ENCODE data around the gene BTN2A1.
"Not testable (repeated sequence)": the region's sequence is repeated elsewhere in the genome, so short reads cannot be mapped to it uniquely, and the experiment has no call there.

BTN2A1 gene

DNA sequence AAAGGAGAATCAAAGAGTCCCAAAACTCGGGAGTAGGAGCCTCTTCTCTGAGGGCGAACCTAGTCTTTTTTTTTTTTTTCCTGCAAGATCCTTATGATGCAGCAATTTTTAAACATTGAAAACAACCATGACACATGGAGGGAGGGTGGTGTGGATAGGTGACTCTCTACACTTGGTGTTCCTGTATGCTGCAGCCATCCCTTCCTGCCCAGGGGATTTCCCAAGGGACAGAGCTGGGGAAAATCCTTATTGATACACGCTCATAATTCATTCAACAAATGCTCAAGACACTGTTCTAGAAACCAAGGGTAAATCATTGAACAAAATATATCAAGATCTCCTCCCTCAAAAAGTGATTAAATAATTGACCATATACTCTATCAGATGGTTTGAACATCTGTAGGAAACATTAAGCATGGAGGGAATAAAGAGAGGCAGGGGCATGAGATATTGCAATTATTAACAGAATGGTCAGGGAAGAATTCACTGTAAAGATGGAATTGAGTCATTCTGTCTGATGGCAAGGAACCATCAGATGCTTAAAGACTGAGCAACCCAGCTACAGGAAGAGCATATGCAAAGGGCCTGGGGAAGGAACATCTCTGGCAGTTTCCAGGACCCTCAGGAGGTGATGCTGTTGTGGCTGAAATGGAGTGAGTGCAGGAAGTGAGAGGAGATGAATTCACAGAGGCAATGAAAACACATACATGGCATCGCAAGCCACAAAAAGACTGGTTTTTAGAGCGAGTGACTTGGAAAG, 30.9 kb upstream of the BTN2A1 start:
- TF ChIP-seq, protein P1, sequence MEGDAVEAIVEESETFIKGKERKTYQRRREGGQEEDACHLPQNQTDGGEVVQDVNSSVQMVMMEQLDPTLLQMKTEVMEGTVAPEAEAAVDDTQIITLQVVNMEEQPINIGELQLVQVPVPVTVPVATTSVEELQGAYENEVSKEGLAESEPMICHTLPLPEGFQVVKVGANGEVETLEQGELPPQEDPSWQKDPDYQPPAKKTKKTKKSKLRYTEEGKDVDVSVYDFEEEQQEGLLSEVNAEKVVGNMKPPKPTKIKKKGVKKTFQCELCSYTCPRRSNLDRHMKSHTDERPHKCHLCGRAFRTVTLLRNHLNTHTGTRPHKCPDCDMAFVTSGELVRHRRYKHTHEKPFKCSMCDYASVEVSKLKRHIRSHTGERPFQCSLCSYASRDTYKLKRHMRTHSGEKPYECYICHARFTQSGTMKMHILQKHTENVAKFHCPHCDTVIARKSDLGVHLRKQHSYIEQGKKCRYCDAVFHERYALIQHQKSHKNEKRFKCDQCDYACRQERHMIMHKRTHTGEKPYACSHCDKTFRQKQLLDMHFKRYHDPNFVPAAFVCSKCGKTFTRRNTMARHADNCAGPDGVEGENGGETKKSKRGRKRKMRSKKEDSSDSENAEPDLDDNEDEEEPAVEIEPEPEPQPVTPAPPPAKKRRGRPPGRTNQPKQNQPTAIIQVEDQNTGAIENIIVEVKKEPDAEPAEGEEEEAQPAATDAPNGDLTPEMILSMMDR (conservative IDR thresholded peaks at IDR 0.05; ENCODE audit: low read depth, low read length), result no peak

GRCh38 chr6:26427451-26427809, 30.3 kb upstream of the BTN2A1 start:
- TF ChIP-seq, protein P1 (conservative IDR thresholded peaks at IDR 0.05; ENCODE audit: low read depth, low read length), result no peak
- DNase-seq (ENCODE audit: low read depth), result no peak
- H3K4me3 ChIP-seq (ENCODE audit: low read depth, low read length), result no peak overlapping the region

More for the DNA sequence above, 30.9 kb upstream of the BTN2A1 start:
- DNase-seq (ENCODE audit: low read depth), result no peak
- H3K4me3 ChIP-seq (ENCODE audit: low read depth, low read length), result no peak overlapping the region

- no peak overlapping the region for H3K4me3 ChIP-seq (ENCODE audit: low read depth, low read length)
- DNase-seq (ENCODE audit: low read depth), result no peak
- TF ChIP-seq, protein P1 (conservative IDR thresholded peaks at IDR 0.05; ENCODE audit: low read depth, low read length), result no peak
Observed at GRCh38 chr6:26428206-26428605, 29.5 kb upstream of the BTN2A1 start.

DNA sequence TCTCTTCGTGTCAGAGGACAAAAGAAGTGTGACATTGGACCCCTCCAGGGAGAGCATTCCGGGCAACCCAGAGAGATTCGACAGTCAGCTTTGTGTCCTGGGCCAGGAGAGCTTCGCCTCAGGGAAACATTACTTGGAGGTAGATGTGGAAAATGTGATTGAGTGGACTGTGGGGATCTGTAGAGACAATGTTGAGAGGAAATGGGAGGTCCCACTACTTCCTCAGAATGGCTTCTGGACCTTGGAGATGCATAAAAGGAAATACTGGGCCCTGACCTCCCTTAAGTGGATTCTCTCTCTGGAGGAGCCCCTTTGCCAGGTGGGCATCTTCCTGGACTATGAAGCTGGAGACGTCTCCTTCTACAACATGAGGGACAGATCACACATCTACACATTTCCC, 27.0 kb upstream of the BTN2A1 start:
- no peak overlapping the region for H3K4me3 ChIP-seq (ENCODE audit: low read depth, low read length)
- DNase-seq (ENCODE audit: low read depth), result no peak
- TF ChIP-seq, protein P1 (conservative IDR thresholded peaks at IDR 0.05; ENCODE audit: low read depth, low read length), result no peak

DNA sequence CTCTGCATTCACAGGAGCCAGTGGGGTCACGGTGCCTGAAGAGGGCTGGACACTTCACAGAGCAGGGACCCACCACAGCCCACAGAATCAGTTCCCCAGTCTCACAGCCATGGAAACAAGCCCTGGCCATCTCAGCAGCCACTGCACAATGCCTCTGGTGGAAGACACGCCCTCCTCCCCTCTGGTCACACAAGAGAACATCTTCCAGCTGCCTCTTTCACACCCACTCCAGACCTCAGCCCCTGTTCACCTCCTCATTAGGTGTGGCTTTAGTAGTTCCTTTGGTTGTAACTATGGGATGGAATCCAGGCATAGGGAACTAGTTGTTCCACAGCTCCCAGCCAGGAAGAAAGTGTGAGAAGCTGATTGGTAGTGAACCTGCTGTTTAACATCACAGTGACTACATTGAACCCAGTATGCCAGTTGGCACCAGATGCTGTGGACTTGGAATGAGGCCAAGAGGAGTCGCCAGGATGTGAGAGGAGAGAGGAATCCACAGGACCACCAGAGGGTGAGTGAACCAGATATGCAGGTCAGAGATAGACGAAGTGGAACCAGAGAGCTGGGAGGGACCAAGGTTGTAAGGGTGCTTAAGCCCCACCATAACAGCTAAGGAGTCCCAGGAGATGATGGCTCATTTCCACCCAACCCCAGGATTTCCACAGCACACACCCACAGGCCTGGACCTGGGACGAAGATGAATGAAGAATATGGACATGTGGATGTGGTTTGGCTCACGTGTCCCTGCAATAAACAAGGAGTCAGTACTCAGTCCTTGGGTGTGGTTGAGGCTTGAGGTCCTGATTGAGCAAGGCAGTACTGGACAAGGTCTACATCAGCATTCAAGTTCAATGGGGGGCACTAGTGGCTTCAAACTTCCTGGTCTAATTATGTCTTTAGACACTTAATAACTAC, 26.2 kb upstream of the BTN2A1 start:
- H3K4me3 ChIP-seq (ENCODE audit: low read depth, low read length), result no peak overlapping the region
- DNase-seq (ENCODE audit: low read depth), result peak; percentile 52
- TF ChIP-seq, protein P1 (conservative IDR thresholded peaks at IDR 0.05; ENCODE audit: low read depth, low read length), result no peak

GRCh38 chr6:26432627-26433201, 25.0 kb upstream of the BTN2A1 start:
- TF ChIP-seq, protein P1 (conservative IDR thresholded peaks at IDR 0.05; ENCODE audit: low read depth, low read length), result no peak
- DNase-seq (ENCODE audit: low read depth), result peak; percentile 89
- no peak overlapping the region for H3K4me3 ChIP-seq (ENCODE audit: low read depth, low read length)

- DNase-seq (ENCODE audit: low read depth); H3K4me3 ChIP-seq (ENCODE audit: low read depth, low read length): not testable (repeated sequence)
Observed at GRCh38 chr6:26433680-26434079, 24.1 kb upstream of the BTN2A1 start.
